Endometrial microvascular endothelial cells (primary cell): ENCODE data around the gene PLPPR5. TPM values are rescaled to one million over a fixed set of nuclear protein-coding genes. Genes with fewer than 3 reads are reported as not detected.

ENCODE experiments used
- in situ Hi-C: cut with HindIII; loops from 2 replicates; pipeline ENCODE4 v1.10.0; 2017; ENCODE audit warnings: low sequenced_read_pairs, low pct_unique_long_range_greater_than_20kb; ENCODE audit errors: inconsistent ontology term
- total RNA-seq: library from RNA; depleted of rRNA; stranded (reverse); fragments of >200 nt; gene quantifications from one replicate; pipeline ENCODE4 v1.2.3, GENCODE V29; 2015; ENCODE audit errors: inconsistent ontology term

Gene PLPPR5
- total RNA-seq, 1 donor from 2014 or later = not detected

DNA sequence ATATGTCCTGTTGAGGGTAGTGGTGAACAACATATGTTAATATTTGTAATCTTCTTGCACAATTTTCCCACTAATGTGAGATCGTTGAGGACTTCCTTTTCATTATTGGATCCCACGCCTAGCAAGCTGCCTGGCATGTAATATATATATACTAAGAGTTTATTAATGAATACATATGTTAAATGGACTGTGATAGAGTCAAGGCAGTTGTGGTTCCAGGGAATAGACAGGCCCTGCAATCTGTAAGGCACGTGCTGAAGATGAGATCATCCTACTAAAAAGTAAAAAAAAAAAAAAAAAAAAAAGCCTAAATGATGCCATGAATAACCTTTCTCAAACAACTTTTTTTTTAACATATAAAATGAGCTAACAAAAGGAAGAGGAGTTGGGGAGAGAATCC, 28.9 kb downstream of the PLPPR5 start:
- in situ Hi-C loops = no loop called here

DNA sequence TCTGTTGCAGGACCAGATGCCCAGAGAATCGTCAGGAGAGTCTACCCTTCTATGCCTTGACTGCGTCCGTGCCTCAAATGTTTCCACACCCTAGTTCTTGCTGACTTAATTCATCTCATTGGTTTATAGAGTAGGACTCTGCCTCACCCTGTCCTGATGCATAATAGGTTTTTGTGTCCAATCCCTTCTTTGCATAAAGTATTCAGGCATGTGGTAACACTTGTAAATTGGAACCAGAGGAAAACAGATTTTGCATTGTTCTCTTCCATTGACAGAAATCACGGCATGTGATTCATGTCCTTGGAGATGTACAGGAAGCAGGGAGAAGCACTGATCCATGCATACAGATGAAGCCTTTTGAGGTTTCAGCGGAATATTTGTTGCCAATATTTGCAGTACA, 29.5 kb downstream of the PLPPR5 start:
- in situ Hi-C loops = no loop called here

DNA sequence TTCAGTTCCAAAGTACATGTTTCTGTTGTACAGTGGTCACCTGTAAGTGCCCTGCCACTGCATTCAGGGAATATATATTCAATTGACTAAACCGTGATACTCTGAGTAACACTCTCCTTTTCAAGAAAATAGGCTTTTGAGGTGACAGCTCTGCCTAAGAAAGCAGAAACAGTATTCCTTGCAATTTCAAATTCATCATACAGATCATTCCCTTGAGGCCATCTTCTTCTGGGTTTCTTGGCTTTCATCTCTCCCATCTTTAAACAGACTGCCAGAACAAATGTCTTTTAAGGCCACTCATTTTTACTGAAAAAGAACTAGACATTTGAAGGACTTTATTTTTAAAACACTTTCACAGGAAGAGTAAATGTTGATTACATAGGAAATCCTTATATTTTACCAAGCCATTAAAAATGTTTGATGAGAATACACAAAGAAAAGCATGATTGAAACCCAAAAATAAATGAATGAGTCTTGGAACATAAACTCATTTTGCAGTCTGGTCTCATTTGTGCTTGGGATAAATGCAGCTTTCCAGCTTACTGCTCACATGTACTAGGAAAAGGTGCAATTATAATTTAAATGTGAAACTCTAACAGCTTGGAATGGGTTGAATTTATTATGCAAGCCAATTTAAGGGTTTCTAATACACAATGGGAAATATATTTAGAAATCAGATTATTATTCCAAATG, 34.7 kb downstream of the PLPPR5 start:
- in situ Hi-C loops = no loop called here

DNA sequence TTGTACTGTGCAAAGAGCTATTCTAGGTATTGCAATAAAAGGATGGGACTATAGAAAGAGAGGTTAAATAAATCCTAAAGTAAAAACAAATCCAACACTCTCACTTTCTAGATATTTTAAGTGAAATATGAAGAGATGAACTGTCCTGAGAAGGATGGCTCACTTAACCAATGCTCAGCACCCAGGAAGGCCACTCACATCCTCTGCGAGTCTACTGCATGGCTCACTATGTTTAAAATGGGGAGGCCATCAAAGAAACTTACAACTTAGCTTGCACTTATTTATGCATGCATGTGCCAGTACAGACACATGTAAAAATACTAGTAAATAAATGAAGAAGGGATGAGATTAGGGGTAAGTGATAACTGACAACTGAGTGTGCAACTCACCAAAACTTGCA, 37.5 kb downstream of the PLPPR5 start:
- in situ Hi-C loops = no loop called here

DNA sequence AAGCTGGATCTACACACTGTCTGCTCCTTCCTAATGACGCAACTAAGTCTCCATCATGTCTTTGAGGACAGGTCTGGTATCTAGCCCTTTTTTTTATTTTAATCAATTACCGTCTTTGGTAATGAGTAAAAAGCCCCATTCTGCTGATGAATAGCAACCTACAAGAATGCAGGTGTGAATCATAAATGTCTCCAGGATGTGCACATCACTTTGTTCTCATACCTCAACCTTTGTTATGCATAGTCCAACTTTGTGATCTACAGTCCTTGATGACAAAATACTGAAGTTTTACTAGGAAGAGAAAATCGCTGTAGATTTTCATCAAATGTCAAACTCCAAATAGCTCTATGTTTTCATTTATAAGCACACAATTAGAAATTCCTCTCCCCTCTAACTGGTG, 39.3 kb downstream of the PLPPR5 start:
- in situ Hi-C loops = no loop called here

DNA sequence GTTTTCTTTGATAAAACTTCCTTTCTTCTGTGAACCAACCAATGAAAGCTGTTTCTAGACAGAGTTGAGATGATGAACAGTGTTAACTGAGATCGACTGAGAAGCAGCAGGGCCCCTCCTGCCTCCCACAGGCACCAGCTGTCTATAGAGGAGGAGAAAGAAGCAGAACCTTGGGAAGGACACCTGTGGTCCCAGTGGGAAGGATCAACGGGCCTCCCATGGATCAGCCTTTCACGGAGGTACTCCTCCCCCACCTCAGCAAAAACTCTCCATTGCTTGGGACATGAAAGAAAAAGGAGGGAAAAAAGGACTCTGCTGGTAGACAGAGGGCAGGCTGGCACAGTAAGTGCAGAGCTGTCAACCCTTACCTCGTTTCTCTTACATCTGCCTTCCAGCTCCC, 40.5 kb downstream of the PLPPR5 start:
- in situ Hi-C loops = no loop called here

DNA sequence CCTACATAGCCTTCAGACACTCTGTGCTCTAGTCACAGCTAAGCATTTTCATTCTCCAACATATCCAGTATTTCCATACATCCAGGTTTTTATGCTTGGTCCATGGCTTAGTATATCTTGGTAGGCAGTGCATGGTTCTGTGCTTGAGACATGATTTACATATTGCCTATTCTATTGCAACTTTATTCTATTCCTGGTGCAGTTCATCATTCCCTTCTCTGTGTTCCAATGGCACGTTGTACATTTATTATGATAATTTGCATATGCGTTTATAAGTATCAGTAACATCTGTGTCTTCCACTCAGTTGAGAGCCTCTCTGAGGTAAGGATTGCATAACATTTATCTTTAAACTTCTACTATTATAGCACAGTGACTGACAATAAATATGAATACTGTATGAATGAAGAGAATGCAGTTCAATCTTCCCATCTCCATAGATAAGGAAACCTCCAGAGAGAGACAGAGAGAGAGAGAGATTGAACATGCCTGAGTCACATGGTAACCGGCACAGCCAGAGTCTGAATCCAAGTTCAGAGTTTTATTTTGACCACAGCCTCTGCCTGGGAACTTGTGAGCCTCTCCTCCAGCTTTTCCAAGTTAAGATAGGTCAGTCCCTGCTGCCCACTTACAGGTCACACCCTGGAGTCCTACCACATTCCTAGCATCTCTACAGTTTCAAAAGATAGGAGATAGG, 41.5 kb downstream of the PLPPR5 start:
- in situ Hi-C loops = no loop called here

DNA sequence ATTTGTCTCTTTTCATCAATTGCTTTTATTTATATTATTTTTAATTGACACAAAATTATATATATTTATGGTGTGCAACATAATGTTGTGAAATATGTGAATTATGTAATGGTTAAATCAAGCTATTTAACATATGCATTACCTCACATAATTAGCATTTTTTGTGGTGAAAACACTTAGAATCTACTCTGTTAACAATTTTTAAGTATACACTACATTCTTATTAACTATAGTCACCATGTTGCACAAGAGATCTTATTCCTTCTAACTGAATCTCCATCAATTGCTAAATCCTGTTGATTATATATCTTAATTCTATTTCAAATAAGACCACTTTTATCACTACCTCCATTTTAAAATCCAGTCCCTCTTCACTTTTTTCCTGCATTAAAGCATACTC, 42.5 kb downstream of the PLPPR5 start:
- in situ Hi-C loops = no loop called here

DNA sequence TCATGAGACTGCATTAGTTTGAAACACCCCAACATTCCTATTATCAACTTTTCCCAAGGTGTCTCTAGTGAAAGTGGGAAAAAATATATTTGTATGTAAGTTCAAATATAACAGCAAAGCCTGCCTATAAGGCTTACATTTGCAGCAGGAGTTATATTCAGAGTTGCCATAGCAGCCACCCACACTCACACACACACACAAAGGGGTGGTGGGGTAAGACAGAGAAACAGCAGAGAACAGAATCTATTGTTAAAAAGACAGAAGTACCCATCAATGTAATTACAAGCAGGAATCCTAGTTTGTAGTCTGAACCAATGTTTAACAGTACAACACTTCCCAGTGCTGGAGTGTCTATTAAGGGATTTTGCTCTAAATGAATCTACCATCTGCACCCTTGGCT, 55.0 kb downstream of the PLPPR5 start:
- in situ Hi-C loops = no loop called here

DNA sequence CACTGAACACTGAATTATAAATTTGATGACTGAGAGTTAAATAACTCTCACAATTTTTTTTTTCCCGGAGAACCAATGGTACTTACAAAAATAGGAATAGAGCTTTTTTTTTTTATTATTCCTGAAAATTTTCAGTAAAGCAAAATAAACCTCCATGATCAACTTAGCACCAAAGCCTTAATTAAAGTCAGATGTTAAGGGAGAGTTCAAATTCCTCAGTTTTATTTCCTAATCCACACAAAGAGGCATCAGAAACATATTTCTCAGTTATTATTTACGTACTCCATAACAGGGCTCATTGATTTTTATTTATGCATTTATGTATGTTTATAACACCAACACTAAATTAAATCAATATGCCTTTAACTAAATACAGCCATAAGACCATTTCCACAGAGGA, 55.5 kb downstream of the PLPPR5 start:
- in situ Hi-C loops = no loop called here

DNA sequence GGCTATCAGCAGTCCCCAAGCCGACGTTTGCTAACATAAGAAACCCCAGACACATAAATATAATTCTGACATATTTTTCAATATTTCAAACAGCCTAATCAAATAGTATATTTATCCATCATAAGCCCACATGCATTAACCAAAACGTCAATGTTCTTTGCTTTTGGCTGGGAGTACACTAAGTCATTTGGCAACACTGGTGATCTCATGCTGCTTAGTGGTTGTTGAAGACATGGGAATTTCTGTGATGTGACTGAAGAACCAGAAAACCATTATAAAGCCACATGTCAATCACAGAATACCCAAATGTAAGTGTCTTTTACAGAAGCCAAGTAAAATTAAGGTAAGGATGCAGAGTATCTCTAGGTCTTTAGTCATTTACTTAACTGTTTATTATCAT, 57.6 kb downstream of the PLPPR5 start:
- in situ Hi-C loops = no loop called here

DNA sequence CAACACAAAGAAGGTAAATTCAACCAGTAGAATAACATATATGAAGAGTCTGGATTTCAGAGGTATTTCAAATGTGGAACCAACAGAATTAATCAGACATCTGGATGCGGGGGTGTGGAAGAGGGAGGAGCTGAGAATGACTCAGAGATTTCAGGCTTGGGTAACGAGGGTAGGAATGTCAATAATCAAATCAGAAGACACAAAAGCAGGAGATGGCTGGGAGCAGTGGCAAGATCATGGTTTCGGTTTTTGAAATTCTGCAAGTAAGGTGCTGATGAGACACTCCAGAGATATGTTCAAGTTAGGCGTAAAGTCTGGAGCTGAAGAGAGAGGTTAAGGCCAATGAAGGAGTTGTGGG, 64.0 kb downstream of the PLPPR5 start:
- in situ Hi-C loops = no loop called here

DNA sequence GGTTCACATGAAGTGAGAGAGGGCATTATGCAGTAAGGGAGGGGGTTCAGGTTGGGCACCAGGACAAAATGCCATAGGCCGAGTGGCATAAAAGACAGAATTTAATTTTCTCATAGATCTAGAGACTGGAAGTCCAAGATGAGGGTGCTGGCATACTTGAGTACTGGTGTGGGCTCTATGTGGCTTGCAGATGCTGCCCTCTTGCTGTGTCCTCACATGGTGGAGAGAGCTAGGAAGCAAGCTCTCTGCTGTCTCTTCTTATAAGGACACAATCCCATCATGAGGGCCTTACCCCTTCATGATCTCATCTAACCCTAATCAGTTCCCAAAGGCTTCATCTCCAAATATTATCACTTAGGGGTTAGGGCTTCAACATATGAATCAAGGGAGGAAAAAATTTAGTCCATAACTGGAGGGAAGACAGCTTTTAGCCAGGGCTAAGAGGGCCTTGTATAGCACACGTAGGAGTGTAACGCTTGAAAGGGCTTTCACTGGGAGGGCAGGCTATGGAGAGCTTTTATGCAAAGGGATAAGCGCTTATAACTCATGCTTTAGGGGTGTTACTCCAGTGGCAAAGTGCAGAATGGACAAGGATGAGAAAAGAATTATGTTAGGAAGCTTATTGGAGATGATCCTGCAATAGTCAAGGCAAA, 64.5 kb downstream of the PLPPR5 start:
- in situ Hi-C loops = no loop called here

DNA sequence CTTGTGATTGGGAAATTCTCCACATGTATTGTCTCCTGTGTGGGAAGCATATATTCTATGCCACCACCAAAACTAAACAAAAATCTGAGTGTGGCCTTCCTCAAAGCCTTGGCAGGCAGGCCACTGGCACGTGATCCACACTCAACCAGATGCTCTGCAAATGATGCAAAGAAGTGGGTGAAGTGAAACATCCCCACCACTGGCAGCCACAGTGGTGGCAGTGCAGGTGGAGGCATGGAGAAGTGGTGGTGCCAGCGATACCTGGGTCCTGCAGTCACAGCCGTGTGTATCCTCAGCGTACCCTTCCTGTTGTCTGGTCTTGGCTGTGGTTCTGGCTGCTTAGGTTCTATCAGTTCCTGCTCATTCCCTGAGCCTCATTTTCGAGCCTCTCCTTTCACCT, 65.2 kb downstream of the PLPPR5 start:
- in situ Hi-C loops = no loop called here

DNA sequence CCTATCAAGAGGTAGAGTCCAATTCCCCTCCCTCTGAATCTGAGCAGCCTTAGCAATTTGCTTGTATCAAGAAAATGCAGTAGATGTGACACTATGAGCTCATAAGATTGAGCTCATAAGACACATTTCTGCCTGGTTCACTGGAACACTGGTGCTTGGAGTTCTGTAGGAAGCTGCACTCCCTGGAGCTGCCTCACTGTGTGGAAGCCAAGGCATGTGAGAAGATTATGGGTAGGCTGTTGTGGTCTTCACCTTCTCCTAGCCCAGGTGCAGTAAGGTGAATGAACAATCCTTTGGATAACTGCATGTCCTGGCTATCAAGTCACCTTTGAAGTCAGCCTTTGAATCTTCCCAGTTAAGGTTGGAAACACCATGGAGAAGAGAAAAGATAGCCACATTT, 67.3 kb downstream of the PLPPR5 start:
- in situ Hi-C loops = no loop called here

DNA sequence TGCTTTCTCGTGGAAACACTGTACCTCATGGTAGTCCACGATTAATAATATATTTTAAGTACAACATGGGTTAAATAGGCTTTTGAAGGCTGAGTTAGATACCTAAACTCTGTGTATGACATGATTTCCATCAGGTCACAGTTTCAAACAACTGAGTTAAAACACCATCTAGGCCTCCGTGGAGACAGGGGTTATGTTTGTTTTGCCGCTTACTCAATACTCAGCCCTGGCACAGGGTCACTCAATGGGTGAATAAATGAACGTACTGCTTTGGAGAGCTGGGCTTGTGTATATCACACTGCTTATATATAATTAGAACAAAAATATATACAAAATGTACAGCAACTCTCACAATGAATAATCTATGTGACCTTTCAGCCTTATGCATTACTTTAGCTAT, 72.5 kb downstream of the PLPPR5 start:
- in situ Hi-C loops = no loop called here

DNA sequence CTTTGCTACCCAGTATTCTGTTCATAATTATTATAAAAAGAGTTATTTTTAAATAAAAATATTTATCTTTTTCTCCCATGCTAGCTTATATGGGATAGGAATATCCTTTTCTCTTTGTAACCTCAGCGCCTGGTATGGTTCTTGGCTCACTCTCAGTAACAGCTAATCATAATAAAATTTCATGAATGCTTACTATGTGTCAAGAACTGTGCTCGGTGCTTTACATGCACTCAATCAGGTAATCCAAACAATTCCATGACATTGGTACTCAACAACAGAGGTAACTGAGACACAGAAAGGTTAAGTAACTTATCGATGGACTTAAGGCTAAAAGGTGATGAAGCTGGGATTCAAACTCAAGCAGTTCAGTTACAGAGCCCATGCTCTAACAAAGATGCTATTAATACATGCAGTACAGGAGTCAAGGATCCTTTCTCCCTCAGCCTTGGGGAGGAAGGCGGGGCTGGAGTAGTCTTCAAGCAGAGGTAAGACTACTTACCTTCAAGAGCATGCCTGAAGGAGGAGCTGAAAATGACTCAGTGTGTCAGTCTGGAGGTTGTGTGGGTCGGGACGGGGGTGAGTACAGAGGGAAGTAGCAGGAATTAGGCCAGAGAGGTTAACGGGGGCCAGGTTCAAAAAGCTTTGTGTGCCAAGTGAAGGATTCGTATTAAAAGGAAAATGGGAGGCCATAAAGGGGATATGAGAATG, 73.4 kb downstream of the PLPPR5 start:
- in situ Hi-C loops = no loop called here

DNA sequence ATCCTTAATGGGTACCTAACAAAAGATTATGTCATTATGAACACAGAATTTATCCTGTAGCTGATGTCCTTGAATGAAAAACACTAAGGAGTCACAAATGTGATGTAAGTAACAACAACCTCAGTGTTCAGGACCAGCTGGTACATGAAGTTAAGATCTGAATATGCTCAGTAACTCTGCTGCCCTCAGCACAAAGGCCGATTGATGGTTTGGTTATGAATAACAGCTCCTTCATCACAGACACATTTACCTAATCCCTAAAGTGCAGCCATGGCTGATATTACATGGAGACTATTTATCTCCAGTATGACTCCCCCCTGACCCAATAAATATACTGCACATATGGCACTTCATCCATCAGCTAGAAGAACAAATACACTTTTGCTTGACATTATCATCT, 75.2 kb downstream of the PLPPR5 start:
- in situ Hi-C loops = no loop called here

DNA sequence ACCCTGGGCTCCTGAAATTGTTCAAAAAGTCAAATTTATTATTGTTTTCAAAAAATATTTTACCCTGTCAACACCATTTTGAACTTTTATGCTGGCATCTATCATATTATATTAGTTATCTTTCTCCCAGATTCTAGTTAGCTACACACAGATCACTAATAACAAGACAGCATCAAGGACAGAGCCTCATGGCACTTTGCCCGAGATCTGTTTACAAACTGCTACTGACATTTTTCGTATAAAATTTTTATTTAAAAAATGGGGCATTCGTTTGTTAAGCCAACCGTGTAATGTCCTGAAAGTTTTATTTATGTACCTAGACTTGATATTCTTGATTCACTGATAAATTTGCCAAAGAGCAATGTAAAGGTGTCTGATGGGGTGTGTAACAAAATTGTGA, 78.1 kb downstream of the PLPPR5 start:
- in situ Hi-C loops = no loop called here

DNA sequence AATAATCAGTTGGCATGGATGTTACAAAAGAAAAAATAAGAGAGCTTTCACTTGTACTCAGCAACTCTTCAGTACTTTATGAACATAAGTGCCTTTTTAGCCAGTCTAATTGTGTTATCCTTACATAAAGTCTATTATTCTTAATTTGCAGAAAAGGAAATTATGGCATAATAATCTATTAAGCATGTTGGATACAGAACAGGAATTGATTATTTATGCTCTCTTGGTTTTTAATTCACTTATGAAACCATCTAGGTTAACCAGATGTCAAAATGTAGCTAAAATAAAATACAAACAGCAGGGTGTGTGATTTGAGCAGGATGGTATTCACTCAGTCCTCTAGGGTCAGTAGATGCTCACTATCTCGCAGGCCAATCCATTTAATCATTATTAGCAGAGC, 79.7 kb downstream of the PLPPR5 start:
- in situ Hi-C loops = no loop called here
